HEK293T (cell line): Measurements from ENCODE around the gene MED22.

Experiments
- FOXA1 ChIP-seq: fragments of 450-650 bp; IDR thresholded peaks from 2 replicates; pipeline ENCODE4 v1.6.1; 2016; ENCODE audit warnings: mild to moderate bottlenecking
- LEF1 ChIP-seq: fragments of 450-650 bp; IDR thresholded peaks from 2 replicates; pipeline ENCODE4 v1.6.1; 2017; ENCODE audit warnings: mild to moderate bottlenecking, borderline replicate concordance
- SP1 ChIP-seq: fragments of 450-650 bp; IDR thresholded peaks from 2 replicates; pipeline ENCODE4 v1.6.1; 2017
- TF ChIP-seq, protein P1 (sequence below): fragments of 450-650 bp; IDR thresholded peaks from 2 replicates; pipeline ENCODE4 v1.6.1; 2016

- TF ChIP-seq SP1 (no peak), FOXA1 (no peak), LEF1 (no peak; the same call in 1 of the 2 replicates)
- TF ChIP-seq, protein P1, sequence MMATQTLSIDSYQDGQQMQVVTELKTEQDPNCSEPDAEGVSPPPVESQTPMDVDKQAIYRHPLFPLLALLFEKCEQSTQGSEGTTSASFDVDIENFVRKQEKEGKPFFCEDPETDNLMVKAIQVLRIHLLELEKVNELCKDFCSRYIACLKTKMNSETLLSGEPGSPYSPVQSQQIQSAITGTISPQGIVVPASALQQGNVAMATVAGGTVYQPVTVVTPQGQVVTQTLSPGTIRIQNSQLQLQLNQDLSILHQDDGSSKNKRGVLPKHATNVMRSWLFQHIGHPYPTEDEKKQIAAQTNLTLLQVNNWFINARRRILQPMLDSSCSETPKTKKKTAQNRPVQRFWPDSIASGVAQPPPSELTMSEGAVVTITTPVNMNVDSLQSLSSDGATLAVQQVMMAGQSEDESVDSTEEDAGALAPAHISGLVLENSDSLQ, result no peak
Observed at GRCh38 chr9:133347985-133348717, at the start of gene MED22, which contains the start of gene RPL7A.
